Activated B cell treated with CpG ODN at 0.5 μM for 24 hours (primary cell): ENCODE measurements around the gene TLE5. TPM values are rescaled to one million over a fixed set of nuclear protein-coding genes. Genes with fewer than 3 reads are reported as not detected.
A peak's percentile ranks its signal among the peaks of the same experiment; 100 is the strongest.

Experiments
- ATAC-seq: fragments of 200-7000 bp; cut with Tn5 transposase; one replicate; pipeline ENCODE4 v1.10.0; 2021; ENCODE audit warnings: low read depth, mild to moderate bottlenecking, moderate library complexity
- CTCF ChIA-PET: fragments of 350-600 bp; sonication (Branson Sonifier 250); formaldehyde crosslinking; loops from one replicate; lab custom pipeline; 2021; ENCODE audit warnings: antibody characterized with exemption; lab: Charles Lee
- POLR2A ChIA-PET: fragments of 350-600 bp; sonication (Branson Sonifier 250); formaldehyde crosslinking; loops from one replicate; lab custom pipeline; 2021; ENCODE audit warnings: antibody characterized with exemption; lab: Charles Lee
- DNase-seq: peaks from one replicate; pipeline ENCODE4 v3.0.0; 2022
- H3K27ac Mint-ChIP-seq: one replicate; pipeline ENCODE4 v1.8.0; 2020; ENCODE audit warnings: mixed read lengths
- H3K27me3 Mint-ChIP-seq: one replicate; pipeline ENCODE4 v1.8.0; 2021; ENCODE audit warnings: mixed read lengths
- H3K36me3 Mint-ChIP-seq: one replicate; pipeline ENCODE4 v1.8.0; 2021; ENCODE audit warnings: low read depth, mixed read lengths
- H3K4me1 Mint-ChIP-seq: one replicate; pipeline ENCODE4 v1.8.0; 2021; ENCODE audit warnings: mixed read lengths
- H3K4me3 Mint-ChIP-seq: one replicate; pipeline ENCODE4 v1.8.0; 2020; ENCODE audit warnings: mild to moderate bottlenecking, mixed read lengths
- H3K9me3 Mint-ChIP-seq: one replicate; pipeline ENCODE4 v1.8.0; 2020; ENCODE audit warnings: mixed read lengths
- intact Hi-C: fragments of 100-400 bp; cut with micrococcal nuclease; formaldehyde crosslinking; loops from one replicate; pipeline ENCODE4 v1.15.1; 2024
- total RNA-seq: library from RNA; stranded (reverse); gene quantifications from 2 replicates; pipeline ENCODE4 v1.2.3, GENCODE V29; 2022
- TF ChIP-seq, protein P1 (sequence below): fragments of 200-600 bp; IDR thresholded peaks from one replicate; pipeline ENCODE4 v1.8.0; 2022; ENCODE audit warnings: antibody characterized with exemption, mild to moderate bottlenecking

Gene TLE5
- total RNA-seq, 1 donor from 2014 or later, result 323 TPM

DNA sequence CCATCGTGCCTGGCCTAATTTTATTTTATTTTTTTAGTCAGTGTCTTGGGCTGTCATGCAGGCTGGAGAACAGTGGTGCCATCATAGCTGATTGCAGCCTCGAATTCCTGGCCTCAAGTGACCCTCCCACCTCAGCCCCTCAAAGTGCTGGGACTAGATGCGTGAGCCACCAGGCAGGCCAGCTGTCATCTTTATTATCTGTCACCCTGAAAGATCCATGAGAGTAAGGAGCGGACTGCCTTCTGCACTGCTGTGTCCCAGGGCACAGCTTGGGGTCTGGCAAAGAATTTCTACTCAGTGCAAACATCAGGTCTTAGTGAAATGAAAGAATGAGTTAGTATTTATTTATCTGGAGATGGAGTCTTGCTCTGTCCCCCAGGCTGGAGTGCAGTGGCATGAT, 9.5 kb upstream of the TLE5 start:
- intact Hi-C loops, result no loop called here
- TF ChIP-seq, protein P1, sequence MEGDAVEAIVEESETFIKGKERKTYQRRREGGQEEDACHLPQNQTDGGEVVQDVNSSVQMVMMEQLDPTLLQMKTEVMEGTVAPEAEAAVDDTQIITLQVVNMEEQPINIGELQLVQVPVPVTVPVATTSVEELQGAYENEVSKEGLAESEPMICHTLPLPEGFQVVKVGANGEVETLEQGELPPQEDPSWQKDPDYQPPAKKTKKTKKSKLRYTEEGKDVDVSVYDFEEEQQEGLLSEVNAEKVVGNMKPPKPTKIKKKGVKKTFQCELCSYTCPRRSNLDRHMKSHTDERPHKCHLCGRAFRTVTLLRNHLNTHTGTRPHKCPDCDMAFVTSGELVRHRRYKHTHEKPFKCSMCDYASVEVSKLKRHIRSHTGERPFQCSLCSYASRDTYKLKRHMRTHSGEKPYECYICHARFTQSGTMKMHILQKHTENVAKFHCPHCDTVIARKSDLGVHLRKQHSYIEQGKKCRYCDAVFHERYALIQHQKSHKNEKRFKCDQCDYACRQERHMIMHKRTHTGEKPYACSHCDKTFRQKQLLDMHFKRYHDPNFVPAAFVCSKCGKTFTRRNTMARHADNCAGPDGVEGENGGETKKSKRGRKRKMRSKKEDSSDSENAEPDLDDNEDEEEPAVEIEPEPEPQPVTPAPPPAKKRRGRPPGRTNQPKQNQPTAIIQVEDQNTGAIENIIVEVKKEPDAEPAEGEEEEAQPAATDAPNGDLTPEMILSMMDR, result no peak
- Mint-ChIP-seq H3K27me3 (no peaks in the 10 kb centered on the region), H3K36me3 (no peaks in the 10 kb centered on the region), H3K4me1 (peaks cover 22% of the 10 kb centered on the region), H3K9me3 (no peaks in the 10 kb centered on the region), H3K4me3 (no peak overlapping the region), H3K27ac (no peak overlapping the region)
- ATAC-seq, result no peak
- ChIA-PET POLR2A (interaction anchor here (0.7 kb wide), 1 partner anchor 35 kb away, joined by 9 read pairs; no protein-coding TSS in a partner anchor), CTCF (interaction anchor here (1.4 kb wide), 1 partner anchor 90 kb away, joined by 3 read pairs; no protein-coding TSS in a partner anchor)
- no peak for DNase-seq

DNA sequence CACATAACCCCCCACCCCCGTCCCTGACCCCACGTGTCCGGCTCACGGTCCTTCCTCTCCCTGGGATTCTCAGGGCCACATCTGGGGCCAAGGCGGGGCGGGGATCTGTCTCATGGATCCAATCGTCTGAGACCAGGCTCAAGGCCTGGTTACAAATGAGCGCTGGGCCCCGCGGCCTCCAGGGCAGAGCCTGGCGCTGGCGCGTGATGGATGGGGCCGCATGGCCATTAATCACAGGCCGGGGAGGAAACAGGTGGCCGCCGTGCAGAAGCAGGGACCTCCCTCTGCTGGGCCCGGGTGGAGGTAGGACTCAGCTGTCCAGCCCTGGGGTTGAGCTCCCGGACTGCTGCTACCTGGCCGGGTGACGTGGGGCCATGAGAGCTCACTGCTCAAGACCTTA, 5.8 kb upstream of the TLE5 start:
- Mint-ChIP-seq H3K9me3 (no peaks in the 10 kb centered on the region), H3K4me1 (peaks cover 46% of the 10 kb centered on the region), H3K27me3 (no peaks in the 10 kb centered on the region), H3K36me3 (no peaks in the 10 kb centered on the region), H3K27ac (no peak overlapping the region), H3K4me3 (no peak overlapping the region)
- intact Hi-C loops, result no loop called here
- CTCF ChIA-PET, result interaction anchor here (0.9 to 1.1 kb wide), 2 partner anchors 15 to 105 kb away, joined by 3 read pairs; no protein-coding TSS in a partner anchor
- no peak for DNase-seq
- no peak for ATAC-seq
- POLR2A ChIA-PET, result interaction anchor here (0.9 to 1.1 kb wide), 3 partner anchors 15 to 40 kb away, joined by 4 read pairs; no protein-coding TSS in a partner anchor
- TF ChIP-seq, protein P1, result no peak

DNA sequence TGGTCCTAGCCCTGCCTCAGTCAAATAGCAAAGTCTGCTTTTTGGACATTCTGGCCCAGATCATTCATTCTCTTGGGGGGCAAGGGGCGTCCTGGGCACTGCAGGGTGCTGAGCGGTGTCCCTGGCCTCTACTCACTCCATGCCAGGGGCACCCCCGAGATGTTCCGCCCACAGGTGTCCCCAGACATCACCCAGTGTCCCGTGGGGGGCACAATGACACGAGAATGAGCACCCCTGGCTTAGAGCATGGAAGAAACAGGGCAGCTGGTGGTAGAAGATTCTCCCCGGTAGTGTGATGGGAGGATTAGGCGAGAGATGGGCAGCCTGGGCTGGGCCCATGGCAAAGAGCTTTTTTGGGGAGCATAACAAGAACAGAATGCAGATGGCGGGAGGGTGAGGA, 5.3 kb upstream of the TLE5 start:
- no peaks in the 10 kb centered on the region for H3K27me3 Mint-ChIP-seq
- POLR2A ChIA-PET, result interaction anchor here (1.1 kb wide), 1 partner anchor 39 kb away, joined by 4 read pairs; no protein-coding TSS in a partner anchor

DNA sequence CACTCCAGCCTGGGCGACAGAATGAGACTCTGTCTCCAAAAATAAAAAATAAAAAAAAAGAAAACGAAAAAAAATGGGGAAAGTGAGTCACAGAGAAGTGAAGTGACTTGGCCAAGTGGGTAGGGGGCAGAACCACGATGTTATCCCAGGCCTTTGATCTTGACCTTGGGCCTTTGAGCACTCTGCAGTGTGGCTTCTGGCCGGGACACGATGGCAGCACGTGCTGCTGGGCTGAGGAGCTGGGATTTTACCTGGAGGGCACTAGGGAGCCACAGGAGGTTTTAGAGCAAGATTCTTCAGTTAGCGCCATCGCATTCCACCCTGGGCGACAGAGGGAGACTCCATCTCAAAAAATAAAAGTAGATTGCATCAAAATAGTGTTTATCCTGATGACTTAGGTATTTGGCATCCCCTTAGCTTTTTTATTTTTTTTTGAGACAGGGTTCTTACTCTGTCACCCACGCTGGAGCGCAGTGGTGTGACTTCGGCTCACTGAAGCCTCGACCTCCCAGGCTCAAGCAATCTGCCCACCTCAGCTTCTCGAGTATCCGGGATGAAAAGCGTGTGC, 4.3 kb upstream of the TLE5 start:
- Mint-ChIP-seq H3K36me3 (no peaks in the 10 kb centered on the region), H3K27me3 (no peaks in the 10 kb centered on the region), H3K9me3 (no peaks in the 10 kb centered on the region), H3K4me1 (peaks cover 48% of the 10 kb centered on the region), H3K4me3 (peak overlapping the region; percentile 4), H3K27ac (peak overlapping the region; percentile 91)
- TF ChIP-seq, protein P1, result no peak
- ATAC-seq, result no peak
- no peak for DNase-seq
- POLR2A ChIA-PET, result interaction anchor here (0.9 kb wide), 1 partner anchor 31 kb away, joined by 4 read pairs; no protein-coding TSS in a partner anchor
- intact Hi-C loops, result no loop called here
- CTCF ChIA-PET, result interaction anchor here (0.8 kb wide), 1 partner anchor 9 kb away, joined by 3 read pairs; no protein-coding TSS in a partner anchor

More for the DNA sequence above, 5.3 kb upstream of the TLE5 start:
- ATAC-seq (no peak), DNase-seq (no peak)
- Mint-ChIP-seq H3K36me3 (no peaks in the 10 kb centered on the region), H3K9me3 (no peaks in the 10 kb centered on the region), H3K4me1 (peaks cover 48% of the 10 kb centered on the region), H3K4me3 (no peak overlapping the region), H3K27ac (no peak overlapping the region)
- intact Hi-C loops, result no loop called here
- TF ChIP-seq, protein P1, result no peak
- CTCF ChIA-PET, result interaction anchor here (0.9 to 1.1 kb wide), 2 partner anchors 15 to 105 kb away, joined by 3 read pairs; no protein-coding TSS in a partner anchor

DNA sequence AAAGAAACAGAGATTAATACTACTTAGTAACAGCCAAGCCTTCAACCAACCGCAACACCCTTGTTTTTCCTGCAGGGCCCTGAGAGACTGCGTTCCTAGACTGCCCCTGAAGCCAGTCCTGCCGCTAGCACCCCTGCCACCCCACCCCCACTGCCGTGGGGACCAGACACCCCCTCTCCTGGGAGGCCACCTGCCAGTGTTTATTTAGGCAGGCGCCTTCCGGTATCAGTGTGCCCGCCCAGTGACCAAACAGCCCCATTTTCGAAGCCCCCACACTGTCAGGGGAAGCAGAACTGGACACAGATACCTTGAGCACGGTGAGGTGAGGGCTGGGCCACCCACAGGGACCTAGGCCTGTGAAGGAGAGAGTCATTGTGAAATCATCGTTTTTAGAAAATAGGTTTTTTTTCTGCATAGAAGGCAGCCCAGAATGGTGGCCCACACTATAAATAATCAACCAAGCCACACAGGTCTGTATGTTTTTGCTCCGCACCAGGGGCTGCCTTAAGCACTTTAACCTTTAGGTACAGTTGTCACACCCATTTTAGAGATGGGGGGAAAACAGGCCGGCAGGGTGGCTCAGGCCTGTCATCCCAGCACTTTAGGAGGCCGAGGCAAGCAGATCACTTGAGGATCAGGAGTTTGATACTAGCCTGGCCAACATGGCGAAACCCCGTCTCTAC, 3.5 kb upstream of the TLE5 start:
- H3K27me3 Mint-ChIP-seq, result no peaks in the 10 kb centered on the region
- H3K9me3 Mint-ChIP-seq, result no peaks in the 10 kb centered on the region
- intact Hi-C loops, result no loop called here
- peak overlapping the region; percentile 91 for H3K27ac Mint-ChIP-seq
- POLR2A ChIA-PET, result interaction anchor here (0.7 to 1.3 kb wide), 4 partner anchors 10 to 104 kb away, joined by 4 to 6 read pairs (median 6); no protein-coding TSS in a partner anchor
- CTCF ChIA-PET, result interaction anchor here (2.4 kb wide), 1 partner anchor 10 kb away, joined by 7 read pairs; no protein-coding TSS in a partner anchor
- peaks cover 51% of the 10 kb centered on the region for H3K4me1 Mint-ChIP-seq
- ATAC-seq (peak; percentile 45), DNase-seq (peak; percentile 54)
- peaks cover 2% of the 10 kb centered on the region for H3K36me3 Mint-ChIP-seq
- peak overlapping the region; percentile 63 for H3K4me3 Mint-ChIP-seq
- TF ChIP-seq, protein P1, result no peak
